Mucosa of stomach (tissue), 1 donor: Measurements from ENCODE around the gene CTF1.
"Not testable (repeated sequence)": the region's sequence is repeated elsewhere in the genome, so short reads cannot be mapped to it uniquely, and the experiment has no call there.

ENCODE experiments used
- H3K27me3 ChIP-seq: one replicate; pipeline ENCODE4 v1.7.0; 2013; ENCODE audit warnings: mild to moderate bottlenecking, low read length; ENCODE audit not compliant: control insufficient read depth, insufficient read depth
- H3K36me3 ChIP-seq: one replicate; pipeline ENCODE4 v1.7.0; 2013; ENCODE audit warnings: low read length; ENCODE audit not compliant: control insufficient read depth, insufficient read depth
- H3K4me1 ChIP-seq: one replicate; pipeline ENCODE4 v1.7.0; 2013; ENCODE audit warnings: mild to moderate bottlenecking, low read length; ENCODE audit not compliant: control insufficient read depth, insufficient read depth
- H3K4me3 ChIP-seq: one replicate; pipeline ENCODE4 v1.7.0; 2013; ENCODE audit warnings: low read length
- H3K9ac ChIP-seq: one replicate; pipeline ENCODE4 v1.7.0; 2013; ENCODE audit warnings: mild to moderate bottlenecking, low read length, moderate library complexity
- H3K9me3 ChIP-seq: one replicate; pipeline ENCODE4 v1.7.0; 2013; ENCODE audit warnings: mild to moderate bottlenecking, low read length, moderate library complexity; ENCODE audit not compliant: control insufficient read depth
- donor health status: Pancreatic carcinoma.

CTF1 gene

DNA sequence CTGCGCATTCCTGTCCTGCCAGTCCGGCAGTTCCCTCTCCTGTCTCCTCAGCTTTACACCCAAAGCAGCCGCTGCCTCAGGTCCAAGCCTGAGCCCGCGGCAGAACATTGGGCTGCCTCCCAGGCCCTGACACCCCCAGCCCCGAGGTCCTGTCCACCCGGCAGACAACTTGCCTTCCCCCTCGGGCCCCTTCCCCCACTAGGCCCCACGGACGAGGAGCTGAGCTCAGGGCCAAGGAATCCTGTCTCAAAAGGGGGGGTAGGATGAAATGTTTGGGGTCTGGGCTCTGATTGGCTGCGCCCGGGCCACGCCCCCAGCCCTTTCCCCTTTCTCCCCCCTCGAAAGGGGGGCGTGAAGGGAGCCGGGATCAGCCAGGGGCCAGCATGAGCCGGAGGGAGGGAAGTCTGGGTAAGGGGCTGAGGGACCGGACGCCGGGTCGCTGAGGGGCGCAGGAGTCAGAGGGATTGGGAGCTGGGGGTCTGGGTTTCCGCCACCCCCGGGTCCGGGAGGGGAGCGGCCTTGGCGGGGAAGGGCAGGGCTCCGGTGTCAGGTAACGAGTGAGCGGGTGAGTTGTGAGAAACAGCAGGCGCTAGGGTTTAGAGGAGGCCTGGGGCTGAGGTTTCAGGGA, at the start of gene CTF1:
TSS of gene CTF1 (plus strand) at position 354 of the 628 bp plus-strand sequence. CDS start at position 384, 30 bp downstream.
- no peaks in the 10 kb centered on the region for H3K36me3 ChIP-seq
- H3K4me1 ChIP-seq: peaks cover 50% of the 10 kb centered on the region
- H3K9ac ChIP-seq: peak within 1 kb of the TSS; percentile 84
- H3K4me3 ChIP-seq: peak within 1 kb of the TSS; percentile 15
- H3K9me3 ChIP-seq: no peaks in the 10 kb centered on the region
- H3K27me3 ChIP-seq: no peaks in the 10 kb centered on the region

GRCh38 chr16:30846649-30847402, 49.6 kb upstream of the CTF1 start:
- H3K9ac ChIP-seq: no peak overlapping the region

DNA sequence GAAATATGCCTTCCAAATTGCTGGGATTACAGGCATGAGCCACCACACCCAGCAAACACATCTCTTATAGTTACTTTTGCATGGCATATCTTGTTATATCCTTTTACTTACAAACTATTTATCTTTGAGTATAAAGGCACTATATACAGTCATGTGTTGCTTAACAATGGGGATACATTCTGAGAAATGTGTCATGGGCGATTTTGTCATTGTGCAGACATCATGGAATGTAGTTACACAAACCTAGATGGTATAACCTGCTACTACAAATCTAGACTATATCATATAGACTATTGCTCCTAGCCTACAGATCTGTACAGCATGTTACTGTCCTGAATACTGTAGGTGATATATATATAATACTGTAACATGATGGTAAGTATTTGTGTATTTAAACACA, 46.2 kb upstream of the CTF1 start:
- no peaks in the 10 kb centered on the region for H3K36me3 ChIP-seq
- H3K27me3 ChIP-seq: no peaks in the 10 kb centered on the region
- H3K9ac ChIP-seq: no peak overlapping the region
- H3K4me3 ChIP-seq: no peak overlapping the region
- H3K4me1 ChIP-seq: peaks cover 2% of the 10 kb centered on the region
- H3K9me3 ChIP-seq: no peaks in the 10 kb centered on the region

More at GRCh38 chr16:30846649-30847402, 49.6 kb upstream of the CTF1 start:
- no peaks in the 10 kb centered on the region for H3K36me3 ChIP-seq
- no peaks in the 10 kb centered on the region for H3K27me3 ChIP-seq
- peaks cover 12% of the 10 kb centered on the region for H3K4me1 ChIP-seq
- H3K4me3 ChIP-seq: no peak overlapping the region
- no peaks in the 10 kb centered on the region for H3K9me3 ChIP-seq

GRCh38 chr16:30853758-30854157, 42.7 kb upstream of the CTF1 start:
- no peak overlapping the region for H3K4me3 ChIP-seq
- no peaks in the 10 kb centered on the region for H3K9me3 ChIP-seq
- H3K27me3 ChIP-seq: no peaks in the 10 kb centered on the region
- H3K36me3 ChIP-seq: no peaks in the 10 kb centered on the region
- H3K9ac ChIP-seq: no peak overlapping the region
- H3K4me1 ChIP-seq: peaks cover 8% of the 10 kb centered on the region

GRCh38 chr16:30858111-30858495, 38.3 kb upstream of the CTF1 start:
- peaks cover 8% of the 10 kb centered on the region for H3K4me1 ChIP-seq
- no peaks in the 10 kb centered on the region for H3K9me3 ChIP-seq
- H3K36me3 ChIP-seq: no peaks in the 10 kb centered on the region
- H3K27me3 ChIP-seq: no peaks in the 10 kb centered on the region
- no peak overlapping the region for H3K9ac ChIP-seq
- H3K4me3 ChIP-seq: no peak overlapping the region

- H3K36me3 ChIP-seq: no peaks in the 10 kb centered on the region
- H3K4me3 ChIP-seq: no peak overlapping the region
- no peaks in the 10 kb centered on the region for H3K27me3 ChIP-seq
- H3K9ac ChIP-seq: no peak overlapping the region
- H3K4me1 ChIP-seq: peaks cover 8% of the 10 kb centered on the region
- H3K9me3 ChIP-seq: no peaks in the 10 kb centered on the region
Observed at GRCh38 chr16:30858829-30859423, 37.5 kb upstream of the CTF1 start.

DNA sequence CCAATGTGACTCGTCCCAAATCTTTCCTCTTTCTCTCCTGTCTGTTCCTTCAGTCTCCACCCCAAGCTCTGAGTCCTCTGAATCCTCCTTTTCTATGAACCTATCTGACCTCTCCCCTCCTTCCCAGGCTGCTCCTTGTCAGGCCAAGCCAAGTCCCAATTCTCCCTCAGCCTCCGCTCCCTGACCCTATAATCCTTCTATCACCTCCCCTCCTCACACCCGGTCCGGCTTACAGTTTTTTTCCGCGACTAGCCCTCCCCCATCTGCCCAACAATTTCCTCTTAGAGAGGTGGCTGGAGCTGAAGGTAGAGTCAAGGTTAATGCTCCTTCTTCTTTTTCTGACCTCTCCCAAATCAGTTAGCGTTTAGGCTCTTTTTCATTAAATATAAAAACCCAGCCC, 35.7 kb upstream of the CTF1 start:
- H3K9ac ChIP-seq, H3K4me1 ChIP-seq, H3K9me3 ChIP-seq, H3K36me3 ChIP-seq, H3K27me3 ChIP-seq, H3K4me3 ChIP-seq: not testable (repeated sequence)

DNA sequence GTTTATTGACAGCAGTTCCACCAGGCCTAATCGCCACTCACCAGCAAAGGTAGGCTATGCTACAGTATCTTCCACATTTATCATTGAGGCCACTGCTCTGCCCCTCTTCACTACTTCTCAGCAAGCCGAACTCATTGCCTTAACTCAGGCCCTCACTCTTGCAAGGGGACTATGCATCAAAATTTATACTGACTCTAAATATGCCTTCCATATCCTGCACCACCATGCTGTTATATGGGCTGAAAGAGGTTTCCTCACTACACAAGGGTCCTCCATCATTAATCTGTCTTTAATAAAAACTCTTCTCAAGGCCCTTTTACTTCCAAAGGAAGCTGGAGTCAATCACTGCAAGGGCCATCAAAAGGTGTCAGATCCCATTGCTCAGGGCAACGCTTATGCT, 33.2 kb upstream of the CTF1 start:
- H3K4me1 ChIP-seq, H3K27me3 ChIP-seq, H3K9me3 ChIP-seq, H3K4me3 ChIP-seq, H3K9ac ChIP-seq, H3K36me3 ChIP-seq: not testable (repeated sequence)

DNA sequence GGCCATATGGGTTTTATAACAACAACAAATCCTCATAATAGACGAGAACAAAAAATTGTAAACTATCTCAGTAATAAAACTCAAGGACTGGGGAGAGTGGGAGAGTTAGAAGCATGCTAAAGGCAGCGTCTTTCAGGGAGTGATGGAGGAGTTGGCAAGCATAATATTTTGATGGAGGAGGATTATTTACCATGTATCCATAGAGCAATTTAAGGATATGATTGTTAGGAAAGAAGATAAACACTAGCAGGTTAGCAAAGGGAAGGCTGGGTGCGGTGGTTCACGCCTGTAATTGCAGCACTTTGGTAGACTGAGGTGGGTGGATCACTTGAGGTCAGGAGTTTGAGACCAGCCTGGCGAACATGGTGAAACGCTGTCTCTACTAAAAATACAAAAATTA, 30.4 kb upstream of the CTF1 start:
- no peaks in the 10 kb centered on the region for H3K27me3 ChIP-seq
- no peaks in the 10 kb centered on the region for H3K4me1 ChIP-seq
- H3K4me3 ChIP-seq: no peak overlapping the region
- H3K9ac ChIP-seq: no peak overlapping the region
- H3K9me3 ChIP-seq: no peaks in the 10 kb centered on the region
- no peaks in the 10 kb centered on the region for H3K36me3 ChIP-seq

GRCh38 chr16:30867747-30868146, 28.7 kb upstream of the CTF1 start:
- Histone ChIP-seq H3K4me3 (no peak overlapping the region), H3K36me3 (no peaks in the 10 kb centered on the region), H3K4me1 (no peaks in the 10 kb centered on the region), H3K9me3 (no peaks in the 10 kb centered on the region), H3K9ac (no peak overlapping the region), H3K27me3 (no peaks in the 10 kb centered on the region)

- Histone ChIP-seq H3K9me3 (no peaks in the 10 kb centered on the region), H3K9ac (no peak overlapping the region), H3K4me3 (no peak overlapping the region), H3K36me3 (no peaks in the 10 kb centered on the region), H3K27me3 (no peaks in the 10 kb centered on the region), H3K4me1 (peaks cover under 1% of the 10 kb centered on the region)
Observed at GRCh38 chr16:30870904-30871303, 25.5 kb upstream of the CTF1 start.

- H3K9me3 ChIP-seq: no peaks in the 10 kb centered on the region
- H3K4me3 ChIP-seq: peak overlapping the region; percentile 71
- H3K27me3 ChIP-seq: no peaks in the 10 kb centered on the region
- H3K36me3 ChIP-seq: no peaks in the 10 kb centered on the region
- peak overlapping the region; percentile 93 for H3K9ac ChIP-seq
- H3K4me1 ChIP-seq: peaks cover 14% of the 10 kb centered on the region
Observed at GRCh38 chr16:30874244-30874820, 22.1 kb upstream of the CTF1 start.
